Measurements from ENCODE around the gene CHD2. TPM values are rescaled to one million over a fixed set of nuclear protein-coding genes. Genes with fewer than 3 reads are reported as not detected.

The CHD2 gene
- 59.7 to 83.0 TPM (median 61.2 TPM) in 3 replicates for total RNA-seq
- long read RNA-seq, partial matches to known transcripts = 0 of 10 reads
- long read RNA-seq, other reads (novel, unspliced or antisense) = 6 of 10 reads

GRCh38 chr15:92899948-92900730 is at the start of gene CHD2:
TSS of gene CHD2 (plus strand) at chr15:92900324. CDS start at chr15:92901238, 914 bp downstream.
- Mint-ChIP-seq H3K4me1 (ENCODE audit: low read depth) (peaks cover 61% of the 10 kb centered on the region), H3K4me3 (ENCODE audit: unreplicated experiment) (peak within 1 kb of the TSS; percentile 87), H3K36me3 (ENCODE audit: low read depth) (peaks cover 35% of the 10 kb centered on the region), H3K27ac (ENCODE audit: unreplicated experiment) (peak within 1 kb of the TSS; percentile 100), H3K9me3 (ENCODE audit: low read depth) (peaks cover 7% of the 10 kb centered on the region), H3K27me3 (ENCODE audit: low read depth) (no peaks in the 10 kb centered on the region)
- DNase-seq (ENCODE audit: low spot score) = no peak
- TF ChIP-seq CTCF (IDR thresholded peaks at IDR 0.05) = no peak

GRCh38 chr15:92853222-92853621 is 46.9 kb upstream of the CHD2 start:
- DNase-seq (ENCODE audit: low spot score) = no peak
- Mint-ChIP-seq H3K4me3 (ENCODE audit: unreplicated experiment) (no peak overlapping the region), H3K36me3 (ENCODE audit: low read depth) (no peaks in the 10 kb centered on the region), H3K27me3 (ENCODE audit: low read depth) (no peaks in the 10 kb centered on the region), H3K9me3 (ENCODE audit: low read depth) (no peaks in the 10 kb centered on the region), H3K4me1 (ENCODE audit: low read depth) (peaks cover 12% of the 10 kb centered on the region), H3K27ac (ENCODE audit: unreplicated experiment) (no peak overlapping the region)
- no peak for TF ChIP-seq CTCF (IDR thresholded peaks at IDR 0.05)

GRCh38 chr15:92861742-92862141 is 38.4 kb upstream of the CHD2 start:
- peaks cover 18% of the 10 kb centered on the region for H3K9me3 Mint-ChIP-seq (ENCODE audit: low read depth)
- no peak overlapping the region for H3K4me3 Mint-ChIP-seq (ENCODE audit: unreplicated experiment)
- H3K27me3 Mint-ChIP-seq (ENCODE audit: low read depth) = no peaks in the 10 kb centered on the region
- H3K27ac Mint-ChIP-seq (ENCODE audit: unreplicated experiment) = no peak overlapping the region
- TF ChIP-seq CTCF (IDR thresholded peaks at IDR 0.05) = no peak
- DNase-seq (ENCODE audit: low spot score) = no peak
- peaks cover 8% of the 10 kb centered on the region for H3K36me3 Mint-ChIP-seq (ENCODE audit: low read depth)
- no peaks in the 10 kb centered on the region for H3K4me1 Mint-ChIP-seq (ENCODE audit: low read depth)

GRCh38 chr15:92864127-92864814 is 35.9 kb upstream of the CHD2 start:
- Mint-ChIP-seq H3K27me3 (ENCODE audit: low read depth) (no peaks in the 10 kb centered on the region), H3K36me3 (ENCODE audit: low read depth) (peaks cover 8% of the 10 kb centered on the region), H3K27ac (ENCODE audit: unreplicated experiment) (no peak overlapping the region), H3K4me3 (ENCODE audit: unreplicated experiment) (no peak overlapping the region), H3K4me1 (ENCODE audit: low read depth) (peaks cover 5% of the 10 kb centered on the region), H3K9me3 (ENCODE audit: low read depth) (peaks cover 18% of the 10 kb centered on the region)
- no peak for TF ChIP-seq CTCF (IDR thresholded peaks at IDR 0.05)
- DNase-seq (ENCODE audit: low spot score) = no peak

- Mint-ChIP-seq H3K4me3 (ENCODE audit: unreplicated experiment) (no peak overlapping the region), H3K36me3 (ENCODE audit: low read depth) (no peaks in the 10 kb centered on the region), H3K9me3 (ENCODE audit: low read depth) (peaks cover 3% of the 10 kb centered on the region), H3K27ac (ENCODE audit: unreplicated experiment) (peak overlapping the region; percentile 74), H3K27me3 (ENCODE audit: low read depth) (no peaks in the 10 kb centered on the region), H3K4me1 (ENCODE audit: low read depth) (peaks cover 15% of the 10 kb centered on the region)
- TF ChIP-seq CTCF (IDR thresholded peaks at IDR 0.05) = no peak
- no peak for DNase-seq (ENCODE audit: low spot score)
Measured at GRCh38 chr15:92869263-92869940, 30.7 kb upstream of the CHD2 start.
